Measurements from ENCODE around the gene SELENOK.

SELENOK gene

DNA sequence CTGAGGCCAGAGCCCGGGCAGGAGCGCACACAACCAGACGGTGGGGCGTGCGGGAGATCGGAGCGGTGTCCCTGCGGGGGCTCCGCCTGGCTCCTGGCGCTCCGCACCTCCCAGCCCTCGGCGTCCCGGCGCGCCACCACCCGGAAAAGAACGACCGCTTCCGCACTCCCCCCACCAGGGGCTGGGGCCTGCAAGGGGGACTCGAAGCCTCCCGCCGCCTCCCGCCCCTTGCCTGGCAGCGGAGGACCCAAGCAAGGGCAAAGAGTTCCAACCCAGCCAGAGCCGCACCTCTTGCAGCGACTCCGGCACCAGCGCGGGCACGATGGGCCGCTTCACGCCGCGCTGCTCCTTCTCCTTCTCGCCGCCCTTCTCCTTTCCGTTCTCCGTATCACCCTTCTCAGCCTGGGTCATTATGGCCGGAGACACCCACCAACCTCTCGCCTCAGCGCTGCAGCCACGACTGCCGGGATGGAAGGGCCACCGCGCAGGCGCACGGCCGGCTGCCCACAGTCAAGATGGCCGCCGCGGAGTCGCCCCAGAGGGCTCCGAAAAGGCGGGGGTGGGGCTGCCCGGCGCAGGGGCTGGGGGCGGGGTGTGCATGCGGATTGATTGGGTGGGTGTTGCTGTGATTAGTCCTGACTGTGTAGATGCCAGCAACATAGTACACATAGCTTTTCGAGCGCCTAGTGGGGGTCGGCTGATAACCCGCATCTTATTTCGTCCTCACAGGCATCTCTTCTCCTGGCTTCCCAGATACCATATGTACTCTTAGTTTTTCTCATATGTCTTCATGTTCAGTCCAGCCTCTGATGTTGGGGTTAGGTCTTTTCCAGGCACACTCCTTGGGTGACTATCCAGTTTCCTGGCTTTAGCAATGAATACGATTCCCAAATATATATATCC lies 9.7 kb downstream of the SELENOK start, which contains the start of gene ACTR8:
TSS of gene ACTR8 (minus strand) at position 462 of the 903 bp plus-strand sequence. CDS start at position 411, 51 bp downstream.
- DNase-seq = peak; percentile 82

DNA sequence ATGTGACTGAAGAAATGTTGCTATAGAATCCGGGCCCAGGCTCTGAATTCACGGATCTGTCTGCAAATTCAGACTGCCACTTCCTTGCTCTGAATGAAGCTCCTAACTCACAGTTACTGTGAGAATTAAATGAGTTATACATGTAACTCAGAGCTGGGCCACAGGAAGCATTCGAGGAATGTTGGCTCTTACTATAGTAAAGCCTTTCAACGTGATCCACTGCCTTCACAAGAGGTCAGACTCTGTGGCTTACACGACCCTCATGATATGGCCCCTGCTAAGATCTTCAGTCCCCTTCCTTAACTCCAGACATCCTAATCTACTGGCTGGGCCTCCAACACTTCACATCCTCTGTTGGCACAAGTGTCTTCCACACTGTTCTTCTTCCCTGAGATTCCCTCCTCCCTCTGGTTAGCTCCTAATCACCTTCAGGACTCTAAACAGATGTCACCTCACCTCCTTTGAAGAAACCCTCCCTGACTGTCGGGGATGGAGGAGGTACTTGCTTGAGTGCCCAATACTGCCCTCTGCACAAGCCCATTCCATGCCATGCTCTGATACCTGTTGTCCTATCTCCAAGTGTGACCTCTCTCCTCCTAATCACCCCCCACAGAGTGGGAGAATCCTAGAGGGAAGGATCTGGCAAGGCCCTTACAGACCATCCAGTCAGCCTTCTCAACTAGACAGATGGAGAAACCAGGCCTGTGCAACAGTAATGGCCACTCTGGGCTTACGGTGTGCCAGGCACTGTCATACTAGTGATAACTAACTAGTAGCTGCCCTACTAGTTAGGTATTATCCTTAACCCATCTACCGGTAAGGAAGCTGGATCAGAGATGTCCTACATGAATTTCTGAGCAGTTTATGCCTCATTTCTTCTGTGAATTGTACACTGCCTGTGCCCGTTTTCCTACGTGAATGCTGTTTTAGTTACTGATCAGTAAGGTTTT lies 11.0 kb downstream of the SELENOK start:
- no peak for DNase-seq

DNA sequence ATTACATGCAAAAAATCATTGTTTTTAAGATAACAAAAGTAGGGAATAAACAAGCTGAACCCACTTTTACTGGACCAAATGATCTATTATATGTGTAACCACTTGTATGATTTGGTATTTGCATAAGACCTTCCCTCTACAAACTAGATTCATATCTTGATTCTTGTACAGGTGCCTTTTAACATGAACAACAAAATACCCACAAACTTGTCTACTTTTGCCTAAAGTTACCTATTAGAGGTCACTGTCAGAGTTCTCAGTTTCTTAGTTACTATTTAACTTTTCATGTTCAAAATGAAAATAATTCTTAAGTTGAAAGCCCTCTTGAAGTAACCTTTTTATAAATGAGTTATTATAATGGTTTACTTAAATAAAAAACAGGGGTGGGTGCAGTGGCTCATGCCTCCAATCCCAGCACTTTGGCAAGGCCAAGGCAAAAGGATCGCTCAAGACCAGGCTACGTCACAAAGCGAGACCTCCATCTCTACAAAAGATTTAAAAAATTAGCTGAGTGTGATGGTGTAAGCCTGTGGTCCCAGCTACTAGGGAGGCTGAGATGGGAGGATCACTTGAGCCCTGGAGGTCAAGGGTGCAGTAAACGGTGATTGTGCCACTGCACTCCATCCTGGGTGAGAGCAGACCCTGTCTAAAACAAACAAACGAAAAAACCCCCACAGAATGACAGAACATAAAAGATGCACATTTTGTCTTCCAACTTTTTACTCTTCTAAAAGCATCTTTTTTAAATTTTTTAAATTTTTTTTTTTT lies 25.7 kb downstream of the SELENOK start:
- DNase-seq = no peak

DNA sequence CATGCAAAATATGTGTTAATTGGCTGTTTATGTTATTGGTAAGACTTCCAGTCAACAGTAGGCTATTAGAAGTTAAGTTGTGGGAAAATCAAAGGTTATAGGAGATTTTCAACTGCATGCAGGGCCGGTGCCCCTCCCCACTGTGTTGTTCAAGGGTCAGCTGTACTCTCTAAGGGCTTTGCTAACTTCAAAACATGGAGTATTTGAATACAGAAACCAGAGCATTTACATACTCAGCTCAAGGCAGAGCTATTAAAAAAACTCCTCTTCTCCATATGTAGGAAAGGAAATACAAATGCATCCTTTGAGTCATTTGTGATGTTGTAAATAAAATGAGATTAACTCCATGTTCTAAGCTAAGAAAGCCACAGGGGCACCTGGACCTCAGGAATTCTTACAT lies 28.5 kb downstream of the SELENOK start:
- no peak for DNase-seq

DNA sequence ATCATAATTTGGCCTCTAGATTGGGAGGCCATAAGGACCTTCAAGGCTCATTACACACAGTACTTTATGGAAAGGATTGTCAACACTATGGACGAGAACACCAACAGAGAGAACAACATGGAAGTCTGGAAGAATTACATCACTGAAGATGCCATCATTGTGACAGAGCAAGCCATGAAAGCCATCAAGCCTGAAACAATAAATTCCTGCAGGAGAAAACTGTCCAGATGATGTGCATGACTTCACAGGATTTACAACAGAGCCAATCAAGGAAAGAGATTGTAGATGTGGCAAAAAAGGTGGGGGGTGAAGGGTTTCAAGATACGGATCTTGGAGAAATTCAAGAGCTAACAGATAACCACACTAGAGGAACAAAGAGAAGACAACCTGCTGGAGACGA lies 29.4 kb downstream of the SELENOK start:
- DNase-seq = no peak

DNA sequence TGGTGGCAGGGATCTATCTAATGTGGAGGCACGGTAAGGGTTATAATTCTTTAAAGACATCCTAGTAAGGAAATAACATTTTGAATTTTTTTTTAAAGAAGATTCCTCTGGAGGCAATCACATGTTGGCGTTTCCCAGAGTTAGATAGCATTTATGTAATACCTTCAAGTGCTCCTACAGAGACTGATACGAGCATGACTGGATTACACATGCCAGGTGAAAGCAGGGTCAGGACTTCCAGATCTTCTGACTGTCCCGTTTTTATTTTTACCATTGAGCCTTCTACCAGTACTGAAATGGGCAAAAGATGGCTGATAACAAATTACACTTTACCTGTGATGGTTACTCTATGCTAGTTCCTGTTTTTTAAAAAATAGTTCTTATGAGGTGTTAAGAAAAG lies 31.5 kb downstream of the SELENOK start:
- no peak for DNase-seq

DNA sequence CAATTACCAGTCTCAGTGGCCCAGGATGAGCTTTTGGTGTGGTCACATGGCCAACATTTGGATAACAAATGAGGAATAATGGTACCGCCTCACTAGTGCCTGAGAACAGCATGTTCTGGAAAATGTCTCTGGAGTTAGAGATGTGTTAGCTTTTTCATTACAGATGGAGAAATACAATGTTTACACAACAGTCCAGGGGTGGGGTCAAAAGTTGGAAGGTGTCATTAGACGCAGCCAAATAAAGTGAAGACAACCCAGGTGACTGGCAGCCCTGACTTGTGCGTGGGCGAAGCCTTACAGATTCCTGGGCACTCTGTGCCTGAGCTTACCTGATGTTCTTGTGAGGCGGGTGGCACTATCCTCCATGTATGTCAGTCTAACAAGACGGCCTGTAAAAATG lies 32.5 kb downstream of the SELENOK start:
- no peak for DNase-seq

DNA sequence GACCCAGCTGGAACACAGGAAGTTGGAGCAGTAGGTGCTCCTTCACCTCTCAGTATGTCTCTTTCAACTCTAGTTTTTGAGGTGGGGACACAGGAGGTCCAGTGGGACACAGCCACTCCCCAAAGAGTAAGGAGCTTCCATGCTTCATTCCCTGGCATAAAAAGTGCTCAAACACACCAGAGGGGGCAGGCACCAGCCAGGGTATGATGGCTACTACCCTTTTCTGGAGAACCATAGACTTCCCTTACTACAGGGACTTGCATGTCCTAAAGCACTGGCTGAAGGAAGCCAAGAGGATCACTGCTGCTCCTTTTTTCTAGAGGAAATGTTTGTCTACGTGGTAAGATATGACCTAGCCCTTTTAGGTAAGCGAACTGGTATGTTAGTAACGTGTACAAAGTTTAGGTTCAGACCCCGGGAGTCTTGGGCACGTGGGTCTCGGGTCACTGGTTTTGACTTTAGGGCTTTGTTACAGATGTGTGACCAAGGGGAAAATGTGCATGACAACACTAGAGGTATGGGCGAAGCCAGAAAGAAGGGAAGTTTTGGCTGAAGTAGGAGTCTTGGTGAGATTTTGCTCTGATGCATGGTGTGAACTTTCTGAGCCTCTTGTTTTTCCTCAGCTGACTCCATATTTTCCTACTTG lies 33.4 kb downstream of the SELENOK start:
- DNase-seq = no peak

DNA sequence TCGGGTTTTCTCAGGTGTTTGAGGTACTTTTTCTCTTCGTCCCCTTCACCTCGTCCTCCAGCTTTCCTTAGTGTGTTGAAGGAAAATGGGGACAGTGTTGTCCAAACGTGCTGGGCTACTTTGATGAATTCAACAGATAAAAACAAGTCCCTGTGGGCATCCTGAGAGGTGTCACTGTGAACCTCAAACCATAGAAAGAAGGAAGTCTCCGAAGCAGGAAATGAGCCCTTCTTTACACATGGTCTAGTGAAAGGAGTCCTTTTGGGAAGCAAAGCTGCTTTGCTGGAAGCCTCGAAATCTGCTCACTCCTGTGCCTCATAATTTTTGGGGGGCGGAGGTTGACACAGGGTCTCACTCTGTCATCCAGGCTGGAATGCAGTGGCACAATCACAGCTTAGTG lies 34.7 kb downstream of the SELENOK start:
- no peak for DNase-seq

DNA sequence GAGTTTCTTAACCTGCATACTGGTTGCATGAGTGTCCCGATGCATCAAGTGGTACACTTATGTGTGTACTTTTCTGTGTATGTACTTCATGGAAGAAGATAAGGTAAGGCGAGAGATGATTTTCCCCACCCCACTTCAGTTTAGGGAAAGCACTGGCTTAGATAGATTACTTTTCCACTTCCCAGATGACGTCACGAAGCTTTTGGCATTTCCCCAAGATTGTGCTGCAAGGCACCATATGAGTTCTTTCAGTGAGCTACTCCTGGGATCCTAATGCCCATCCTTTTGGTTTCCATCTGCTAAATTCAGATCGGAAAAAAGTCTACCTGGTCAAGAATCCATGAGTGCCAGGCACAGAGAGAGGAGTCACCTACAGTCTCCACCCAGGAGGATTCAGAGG lies 40.8 kb downstream of the SELENOK start:
- DNase-seq = no peak

DNA sequence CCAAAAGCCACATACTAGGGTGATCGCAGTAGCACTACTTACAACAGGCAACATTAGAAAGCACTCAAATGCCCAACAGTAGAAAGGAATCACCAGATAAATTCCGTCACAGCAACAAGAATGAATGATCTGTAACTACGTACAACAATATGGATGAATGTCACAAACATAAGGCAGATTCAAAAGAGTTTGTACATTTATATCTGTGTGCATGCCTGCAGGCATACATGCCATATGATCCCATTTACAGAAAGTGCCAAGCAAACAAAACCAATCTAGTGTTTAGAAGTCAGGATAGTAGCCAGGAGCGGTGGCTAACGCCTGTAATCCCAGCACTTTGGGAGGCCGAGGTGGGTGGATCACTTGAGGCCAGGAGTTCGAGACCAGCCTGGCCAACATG lies 41.7 kb downstream of the SELENOK start:
- no peak for DNase-seq

DNA sequence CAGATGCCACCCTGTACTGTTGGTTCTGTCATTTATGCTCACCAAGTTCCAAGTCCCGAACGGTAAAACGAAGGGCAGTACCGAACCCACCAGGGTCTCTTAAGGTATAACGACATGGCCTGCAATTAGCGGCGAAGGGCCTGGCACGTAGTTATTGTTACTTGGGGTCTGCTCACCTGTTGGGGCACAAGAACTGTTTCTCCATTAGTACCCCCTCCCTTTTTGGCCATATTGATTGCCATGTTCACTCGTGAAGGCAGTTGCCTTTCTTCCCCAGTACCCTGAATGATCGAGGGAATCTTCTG lies 44.9 kb downstream of the SELENOK start:
- DNase-seq = no peak

DNA sequence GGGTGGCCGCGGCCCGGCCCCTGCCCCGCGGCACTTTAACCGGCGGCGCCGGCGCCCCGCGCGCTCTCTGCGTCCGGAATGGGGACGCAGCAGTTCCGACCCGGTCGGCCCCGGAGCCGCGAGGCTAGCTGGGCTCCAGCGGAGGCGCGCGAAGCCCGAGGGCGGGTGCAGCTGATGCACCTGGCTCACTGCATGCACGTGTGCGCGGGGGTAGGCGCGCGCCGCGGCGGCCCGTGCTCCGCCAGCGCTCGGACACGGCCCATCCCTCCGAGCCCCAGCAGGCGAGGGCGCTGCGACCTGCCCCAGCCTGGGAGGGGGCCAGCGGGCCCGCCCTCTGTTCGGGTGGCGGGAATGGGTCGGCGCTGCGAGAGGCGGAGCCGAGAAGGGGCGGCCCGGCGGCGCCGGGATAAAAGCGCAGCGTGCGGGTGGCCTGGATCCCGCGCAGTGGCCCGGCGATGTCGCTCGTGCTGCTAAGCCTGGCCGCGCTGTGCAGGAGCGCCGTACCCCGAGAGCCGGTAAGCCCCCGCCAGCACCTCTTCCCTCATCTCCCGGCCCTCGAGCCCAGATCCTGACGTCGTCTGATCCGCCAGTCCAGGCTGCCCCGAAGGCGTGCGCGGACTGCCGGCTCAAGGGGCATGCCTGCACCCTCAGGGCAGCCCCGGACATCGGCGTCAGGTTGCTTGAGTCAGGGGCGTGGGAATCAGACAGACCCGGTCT lies 45.4 kb downstream of the SELENOK start, which contains the start of the genes CHDH and IL17RB:
TSS of gene CHDH (minus strand) at position 286 of the 717 bp plus-strand sequence. CDS start 22,411 bp downstream, outside the sequence.
TSS of gene IL17RB (plus strand) at position 435 of the 717 bp plus-strand sequence. CDS start at position 456, 21 bp downstream.
- no peak for DNase-seq

DNA sequence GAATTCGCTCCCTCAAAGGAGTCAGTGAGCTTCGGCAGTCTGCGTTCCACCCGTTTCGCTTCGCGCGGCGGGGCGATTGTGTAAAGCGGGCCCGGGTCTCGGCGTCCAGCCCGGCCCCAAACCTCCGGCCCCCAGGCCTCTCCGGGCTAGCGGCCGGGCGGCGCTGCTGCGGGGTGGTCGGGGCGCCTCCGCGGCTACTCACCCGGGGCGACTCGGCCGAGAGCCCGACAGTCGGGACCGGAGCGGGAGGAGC lies 45.9 kb downstream of the SELENOK start:
- no peak for DNase-seq

DNA sequence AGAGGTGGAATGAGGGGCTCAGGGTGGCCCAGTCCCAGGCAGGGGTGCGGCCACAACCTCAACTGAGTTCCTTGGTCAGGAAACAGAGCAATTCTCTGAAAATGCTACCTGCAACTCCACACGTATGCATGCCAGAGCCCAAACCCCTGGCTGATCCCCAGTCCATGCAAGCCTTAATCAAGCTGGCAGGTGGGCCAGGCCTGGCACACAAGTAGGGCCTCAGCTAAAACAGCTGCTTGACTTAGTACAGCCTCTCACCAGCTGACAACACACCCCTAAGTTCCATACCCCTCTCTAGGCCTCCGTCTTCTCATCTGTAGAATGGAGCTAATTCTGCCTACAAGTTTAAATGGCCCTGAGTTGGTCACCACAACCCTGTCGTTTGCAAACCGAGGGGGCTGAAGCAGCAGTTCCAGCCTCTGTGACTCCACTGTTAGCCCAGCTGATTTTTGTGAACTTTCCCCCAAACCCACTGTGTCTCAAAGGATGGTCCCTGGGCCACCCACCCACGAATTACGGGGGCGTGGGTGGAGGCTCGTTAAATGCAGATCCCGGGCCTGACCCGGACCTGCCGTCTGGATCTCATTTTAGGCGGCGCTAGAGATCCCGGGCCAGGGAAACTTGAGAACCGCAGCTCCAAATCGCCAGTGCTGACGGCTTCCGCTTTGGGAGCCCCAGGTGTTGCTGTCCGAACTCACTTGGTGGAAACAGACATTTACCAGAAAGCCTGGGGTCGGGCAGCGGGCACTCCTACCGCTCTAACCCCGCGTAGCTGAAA lies 46.4 kb downstream of the SELENOK start:
- DNase-seq = no peak

DNA sequence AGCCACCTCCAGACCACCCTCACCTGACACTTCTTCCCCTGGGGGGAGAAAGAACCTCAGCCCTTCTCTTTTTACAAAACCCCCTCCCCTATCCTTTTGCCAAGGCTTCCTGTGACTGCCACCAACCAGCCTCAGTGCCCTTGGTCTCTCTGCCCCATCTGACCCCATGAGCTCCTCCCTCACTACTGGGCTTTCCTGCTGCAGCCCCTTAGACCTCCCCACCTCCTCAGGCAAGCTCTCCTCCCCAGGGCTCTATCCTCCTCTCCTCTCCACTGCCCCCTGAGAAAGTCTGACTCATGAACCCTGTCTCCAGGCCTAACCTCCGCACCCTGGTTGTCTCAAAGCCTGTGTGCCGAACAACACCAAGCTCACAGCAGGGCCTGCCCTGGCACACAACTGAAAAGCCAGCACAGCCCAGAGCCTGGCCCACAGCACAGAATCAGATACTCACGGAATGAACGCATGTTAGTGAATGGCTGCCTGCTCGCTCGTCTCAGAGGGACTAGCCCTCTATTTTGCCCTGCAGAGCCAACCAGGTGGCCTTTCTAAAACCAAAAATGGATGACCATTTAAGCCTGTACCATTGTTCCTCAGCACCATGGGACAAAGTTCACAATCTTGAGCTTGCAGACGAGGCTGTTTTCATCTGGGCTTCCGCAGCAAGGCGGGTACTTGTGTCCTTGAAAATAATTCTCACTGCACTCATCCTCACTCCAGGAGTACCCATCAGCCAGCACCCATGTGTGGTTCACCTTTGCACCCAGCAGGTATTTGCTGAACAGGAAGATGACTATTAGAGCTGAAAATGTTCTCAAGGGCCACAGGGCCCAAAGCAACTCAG lies 47.2 kb downstream of the SELENOK start:
- no peak for DNase-seq

DNA sequence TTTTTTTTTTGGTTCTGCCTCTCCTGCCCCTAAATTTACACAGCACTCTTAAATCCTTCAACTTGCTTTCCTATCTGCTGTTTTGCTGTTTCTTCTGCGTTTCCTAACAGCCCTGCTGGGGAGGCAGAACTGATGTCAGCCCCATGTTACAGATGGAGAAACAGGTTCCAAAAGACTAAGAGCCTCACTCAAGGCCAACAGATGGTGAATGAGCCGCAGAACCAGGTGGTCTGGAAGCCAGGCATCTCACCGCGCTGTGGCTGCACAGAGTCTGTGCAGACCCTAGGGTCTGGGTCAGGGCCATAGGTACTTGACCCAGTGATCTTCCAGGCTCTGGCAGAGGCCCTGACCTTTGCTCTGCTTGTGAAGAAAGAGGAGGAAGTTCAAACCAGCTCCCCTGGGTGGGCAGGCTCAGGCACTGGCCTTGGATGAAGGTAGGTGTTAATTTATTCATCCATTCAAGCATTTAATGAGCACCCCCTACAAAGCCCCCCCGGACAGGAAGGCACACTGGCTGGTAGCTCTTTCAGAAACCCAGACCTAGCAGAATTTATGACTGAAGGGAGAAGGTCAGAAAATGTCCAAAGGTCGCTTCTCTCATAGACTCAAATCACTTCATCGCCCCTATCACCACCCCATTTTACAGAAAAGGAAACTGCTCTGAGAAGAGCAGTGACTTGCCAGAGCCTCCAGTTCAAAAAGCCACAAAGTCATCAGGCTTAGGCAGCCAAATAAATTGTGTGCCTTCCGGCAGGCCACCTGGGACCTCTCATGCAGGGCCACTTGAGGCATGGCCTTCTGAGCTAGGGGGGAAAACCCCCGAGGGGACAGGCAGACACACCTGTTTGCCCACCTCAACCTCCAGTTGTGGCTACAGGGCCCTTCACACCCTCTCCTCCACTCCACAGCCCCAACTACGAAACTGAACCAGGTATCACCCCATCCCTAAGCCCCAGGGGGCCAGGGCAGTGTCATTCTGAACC lies 48.2 kb downstream of the SELENOK start:
- DNase-seq = no peak

DNA sequence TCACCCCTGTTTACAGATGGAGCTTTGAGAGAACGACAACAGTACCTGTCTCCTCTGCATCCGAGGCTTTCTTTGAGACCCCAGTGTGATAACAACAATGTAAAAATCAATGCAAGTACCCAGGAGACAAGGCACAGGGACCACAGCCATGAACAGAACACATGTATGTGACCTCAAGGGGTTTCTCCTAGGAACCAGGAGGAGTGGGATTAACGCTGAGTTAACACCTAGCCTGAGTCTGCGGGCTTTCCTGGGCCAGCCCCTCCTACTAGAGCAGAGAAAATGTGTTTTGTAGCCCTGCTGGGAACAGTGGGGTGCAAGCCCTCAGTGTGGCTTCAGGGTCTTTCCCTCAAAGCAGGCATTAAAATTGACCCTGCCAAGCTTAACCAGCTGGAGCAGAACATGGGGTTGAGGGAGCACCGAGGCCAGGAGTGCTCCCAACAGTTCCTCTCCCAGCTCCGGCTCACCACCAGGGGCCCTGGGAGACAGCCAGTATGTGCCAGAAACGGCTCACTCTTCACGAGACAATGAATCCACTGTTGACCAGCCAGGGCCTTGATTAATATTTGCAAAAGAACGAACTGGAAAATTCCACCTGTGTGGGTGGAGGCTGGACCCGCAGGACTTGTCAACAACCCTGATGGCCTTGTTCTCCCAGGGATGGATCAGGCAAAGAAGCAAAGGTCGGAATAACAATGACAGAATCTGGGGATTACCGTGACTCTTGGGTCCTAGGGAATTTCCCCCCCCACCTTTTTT lies 49.0 kb downstream of the SELENOK start:
- DNase-seq = no peak

Data from activated T-cell treated with anti-CD3 and anti-CD28 coated beads for 4 hours (primary cell).